GM12872 (cell line): ENCODE results near the gene PSMG2.

Source experiments
- TF ChIP-seq, protein P1 (sequence below): IDR thresholded peaks from 3 replicates; pipeline ENCODE4 v1.5.1; 2011; ENCODE audit warnings: low read depth, mild to moderate bottlenecking, low read length, moderate library complexity; ENCODE audit not compliant: insufficient read depth

The PSMG2 gene

DNA sequence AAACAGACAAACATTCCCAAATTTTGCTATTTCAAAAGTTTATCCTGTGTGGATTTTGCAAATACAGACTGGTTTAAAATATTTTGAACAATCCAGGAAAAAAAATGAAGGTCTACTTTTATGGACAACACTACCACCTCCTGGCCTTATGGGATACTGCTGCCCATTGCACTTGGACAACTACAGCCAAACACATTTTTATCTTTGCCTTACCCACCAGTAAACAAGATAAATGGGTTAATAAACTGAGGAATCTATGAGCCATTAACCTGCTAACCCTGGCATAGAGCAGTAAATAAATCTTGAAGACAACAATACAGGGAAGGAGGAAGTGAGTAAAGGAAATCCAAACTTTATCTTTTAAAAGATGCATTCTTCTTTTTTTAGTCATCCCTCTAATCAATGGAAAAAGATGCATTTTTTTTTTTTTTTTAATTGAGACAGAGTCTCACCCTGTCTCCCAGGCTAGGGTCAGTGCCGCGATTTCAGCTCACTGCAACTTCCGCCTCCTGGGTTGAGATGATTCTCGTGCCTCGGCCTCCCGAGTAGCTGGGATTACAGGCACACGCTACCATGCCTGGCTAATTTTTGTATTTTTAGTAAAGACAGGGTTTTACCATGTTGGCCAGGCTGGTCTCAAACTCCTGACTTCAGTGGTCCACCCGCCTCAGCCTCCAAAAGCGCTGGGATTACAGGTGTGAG lies 42.8 kb upstream of the PSMG2 start:
- TF ChIP-seq, protein P1, sequence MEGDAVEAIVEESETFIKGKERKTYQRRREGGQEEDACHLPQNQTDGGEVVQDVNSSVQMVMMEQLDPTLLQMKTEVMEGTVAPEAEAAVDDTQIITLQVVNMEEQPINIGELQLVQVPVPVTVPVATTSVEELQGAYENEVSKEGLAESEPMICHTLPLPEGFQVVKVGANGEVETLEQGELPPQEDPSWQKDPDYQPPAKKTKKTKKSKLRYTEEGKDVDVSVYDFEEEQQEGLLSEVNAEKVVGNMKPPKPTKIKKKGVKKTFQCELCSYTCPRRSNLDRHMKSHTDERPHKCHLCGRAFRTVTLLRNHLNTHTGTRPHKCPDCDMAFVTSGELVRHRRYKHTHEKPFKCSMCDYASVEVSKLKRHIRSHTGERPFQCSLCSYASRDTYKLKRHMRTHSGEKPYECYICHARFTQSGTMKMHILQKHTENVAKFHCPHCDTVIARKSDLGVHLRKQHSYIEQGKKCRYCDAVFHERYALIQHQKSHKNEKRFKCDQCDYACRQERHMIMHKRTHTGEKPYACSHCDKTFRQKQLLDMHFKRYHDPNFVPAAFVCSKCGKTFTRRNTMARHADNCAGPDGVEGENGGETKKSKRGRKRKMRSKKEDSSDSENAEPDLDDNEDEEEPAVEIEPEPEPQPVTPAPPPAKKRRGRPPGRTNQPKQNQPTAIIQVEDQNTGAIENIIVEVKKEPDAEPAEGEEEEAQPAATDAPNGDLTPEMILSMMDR, result peak; percentile 76

DNA sequence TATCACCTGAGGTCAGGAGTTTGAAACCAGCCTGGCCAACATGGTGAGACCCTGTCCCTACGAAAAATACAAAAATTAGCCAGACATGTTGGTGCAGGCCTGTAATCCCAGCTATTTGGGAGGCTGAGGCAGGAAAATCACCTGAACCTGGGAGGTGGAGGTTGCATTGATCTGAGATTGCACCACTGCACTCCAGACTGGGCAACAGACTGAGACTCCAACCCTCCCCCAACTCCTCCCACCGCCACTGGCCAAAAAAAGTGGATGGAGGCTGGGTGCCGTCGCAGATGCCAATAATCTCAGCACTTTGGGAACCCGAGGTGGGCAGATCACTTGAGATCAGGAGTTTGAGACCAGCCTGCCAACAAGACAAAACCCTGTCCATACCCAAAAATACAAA lies 34.8 kb upstream of the PSMG2 start:
- TF ChIP-seq, protein P1, result no peak

DNA sequence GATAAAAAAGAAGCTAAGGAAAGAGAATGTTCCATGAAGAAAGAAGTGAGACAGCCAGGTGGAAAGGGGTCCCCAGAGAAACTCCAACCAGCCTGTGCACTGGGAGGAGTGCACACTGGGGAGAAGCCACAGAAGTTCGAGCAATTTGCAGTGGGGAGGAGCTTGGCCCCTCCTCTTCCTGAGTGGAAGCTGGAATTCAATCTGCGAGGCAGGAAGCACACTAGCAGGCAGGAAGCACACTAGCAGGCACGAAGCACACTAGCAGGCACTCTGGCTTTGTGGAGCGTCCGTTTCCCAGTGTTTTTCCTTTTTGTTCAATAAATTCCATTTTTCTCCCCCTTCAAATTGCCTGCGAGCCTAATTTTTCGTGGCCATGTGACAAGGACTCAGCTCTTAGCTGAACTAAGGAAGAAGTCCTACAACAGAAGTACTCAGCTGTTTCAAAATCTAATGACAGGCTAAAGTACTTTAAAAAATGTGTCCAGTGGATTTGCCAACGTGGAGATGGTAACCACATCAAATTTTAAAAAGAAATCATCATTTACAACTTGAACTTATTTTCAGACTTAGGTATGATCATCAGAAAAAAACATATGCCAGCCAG lies 23.6 kb upstream of the PSMG2 start:
- TF ChIP-seq, protein P1, result no peak

DNA sequence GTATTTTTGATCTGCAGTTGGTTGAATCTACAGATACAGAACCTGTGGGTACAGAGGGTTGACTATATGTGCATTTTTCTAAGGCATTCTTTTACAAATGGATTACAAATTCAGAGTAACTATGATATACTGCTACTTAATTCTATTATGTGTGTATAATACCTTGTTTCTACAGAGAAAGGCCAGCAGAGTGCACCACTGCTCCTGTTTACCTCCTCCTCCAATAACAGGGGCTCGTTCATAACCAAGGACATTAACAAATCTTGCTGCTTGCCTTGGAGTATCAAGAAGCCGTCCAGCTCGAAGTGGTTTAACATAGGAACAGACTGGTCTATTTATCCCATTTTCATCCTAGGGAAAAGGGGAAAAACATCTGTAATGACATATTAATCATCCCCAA lies 16.7 kb upstream of the PSMG2 start:
- TF ChIP-seq, protein P1, result no peak

DNA sequence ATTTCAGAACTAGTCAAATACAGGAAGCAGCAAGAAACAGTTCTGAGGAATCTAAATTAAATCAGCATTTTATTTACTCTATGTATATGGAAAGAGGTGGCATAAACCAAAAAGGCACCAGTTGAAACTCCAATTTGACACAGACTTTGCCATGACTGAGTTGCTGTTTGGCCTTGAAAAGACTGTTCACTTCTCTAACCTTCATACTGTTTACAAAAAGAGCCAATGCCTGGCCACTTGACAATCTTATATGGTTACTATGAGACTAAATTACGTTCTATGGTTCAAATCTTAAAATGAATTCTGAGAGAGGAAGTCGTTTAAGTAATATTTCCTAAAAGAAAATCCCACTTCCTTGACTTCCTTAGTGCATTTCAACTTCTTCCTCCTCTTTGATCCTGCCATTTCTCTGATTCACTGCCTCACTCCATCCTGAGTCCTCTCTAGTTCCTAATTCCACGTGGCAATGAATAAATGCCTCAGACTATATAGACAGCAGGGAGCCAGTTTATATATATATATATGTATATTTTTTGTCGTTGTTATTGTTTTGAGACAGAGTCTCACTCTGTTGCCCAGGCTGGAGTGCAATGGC lies 13.5 kb upstream of the PSMG2 start:
- TF ChIP-seq, protein P1, result no peak

DNA sequence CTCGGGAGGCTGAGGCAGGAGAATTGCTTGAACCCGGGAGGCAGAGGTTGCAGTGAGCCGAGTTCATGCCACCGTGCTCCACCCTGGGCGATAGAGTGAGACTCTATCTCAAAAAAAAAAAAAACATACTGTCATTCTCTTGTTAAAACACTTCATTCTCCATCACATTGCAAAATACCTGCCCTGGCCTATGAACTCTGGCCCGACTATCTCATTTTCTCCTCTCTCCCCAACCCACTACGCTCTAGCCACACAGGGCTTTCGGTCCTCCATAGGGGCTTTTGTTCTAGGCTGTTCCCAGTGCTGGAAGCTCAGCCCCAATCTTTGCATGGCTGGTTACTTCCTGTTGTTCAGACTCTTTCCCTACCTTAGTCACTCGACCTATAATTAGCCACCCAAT lies 10.6 kb upstream of the PSMG2 start:
- TF ChIP-seq, protein P1, result no peak

DNA sequence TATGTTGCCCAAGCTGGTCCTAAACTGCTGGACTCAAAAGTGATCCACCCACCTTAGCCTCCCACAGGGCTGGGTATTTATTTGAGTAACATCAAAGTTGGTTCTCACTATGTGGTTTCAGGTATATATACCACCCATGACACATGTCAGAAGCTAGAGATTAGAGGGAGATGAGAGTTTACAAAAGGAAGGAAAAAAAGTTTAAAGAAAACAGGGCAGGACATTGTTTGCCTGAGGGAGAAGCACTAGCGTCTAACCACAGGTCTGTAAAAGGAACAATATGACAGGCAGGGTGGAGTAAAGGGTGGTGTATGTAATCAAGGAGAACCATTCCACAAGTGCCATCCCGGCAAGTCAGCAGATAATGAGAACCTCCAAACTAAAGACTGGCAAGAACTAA lies 8.8 kb upstream of the PSMG2 start:
- TF ChIP-seq, protein P1, result no peak
